ENCODE results near the gene TMEM201. TPM values are rescaled to one million over a fixed set of nuclear protein-coding genes. Genes with fewer than 3 reads are reported as not detected.
A peak's percentile ranks its signal among the peaks of the same experiment; 100 is the strongest.

Gene TMEM201
- total and polyA plus RNA-seq, 2 of the 13 experiments (the other 11 are each of a cell fraction or from before 2014, with no cell fraction given), result 1.5 to 8.2 TPM

GRCh38 chr1:9539165-9539828, 49.4 kb upstream of the TMEM201 start, which contains the start of gene SLC25A33 (continued):
- TF ChIP-seq ZBTB14 (CRISPR knock-in tag; IDR thresholded peaks at IDR 0.05) (peak; percentile 70), CEBPB (IDR thresholded peaks at IDR 0.05; ENCODE audit: borderline replicate concordance, low read depth, low read length) (peak; percentile 89), ZKSCAN8 (CRISPR knock-in tag; IDR thresholded peaks at IDR 0.05; ENCODE audit: borderline replicate concordance) (no peak), AGO1 (IDR thresholded peaks at IDR 0.05; ENCODE audit: low read depth, low read length, poor library complexity, severe bottlenecking) (peak; percentile 11), ZNF530 (CRISPR knock-in tag; IDR thresholded peaks at IDR 0.05; ENCODE audit: low read depth) (no peak), ZNF891 (CRISPR knock-in tag; IDR thresholded peaks at IDR 0.05) (0 out of 2 replicates have a peak, but pooled peaks have one; percentile 21), NR0B2 (CRISPR knock-in tag; IDR thresholded peaks at IDR 0.05) (peak; percentile 77; the same call in 1 of the 2 replicates), ZNF564 (CRISPR knock-in tag; IDR thresholded peaks at IDR 0.05) (0 out of 2 replicates have a peak, but pooled peaks have one; percentile 18), ERF (CRISPR knock-in tag; IDR thresholded peaks at IDR 0.05) (peak; percentile 83), NFATC3 (CRISPR knock-in tag; IDR thresholded peaks at IDR 0.05) (no peak), ZNF7 (CRISPR knock-in tag; IDR thresholded peaks at IDR 0.05) (no peak), PBX2 (CRISPR knock-in tag; IDR thresholded peaks at IDR 0.05) (0 out of 2 replicates have a peak, but pooled peaks have one; percentile 9), CREM (IDR thresholded peaks at IDR 0.05) (peak; percentile 57), CREM (CRISPR knock-in tag; IDR thresholded peaks at IDR 0.05) (no peak), SP1 (IDR thresholded peaks at IDR 0.05) (no peak), SP1 (CRISPR knock-in tag; IDR thresholded peaks at IDR 0.05) (peak; percentile 97), ZNF792 (CRISPR knock-in tag; IDR thresholded peaks at IDR 0.05) (0 out of 2 replicates have a peak, but pooled peaks have one; percentile 57), ARID5B (CRISPR knock-in tag; IDR thresholded peaks at IDR 0.05) (peak; percentile 36; the same call in 1 of the 2 replicates), MXI1 (IDR thresholded peaks at IDR 0.05; ENCODE audit: borderline replicate concordance, low read depth, low read length) (peak; percentile 84; the same call in 2 of the 3 replicates), NCOA2 (CRISPR knock-in tag; IDR thresholded peaks at IDR 0.05) (peak; percentile 22; the same call in 1 of the 2 replicates), JDP2 (CRISPR knock-in tag; IDR thresholded peaks at IDR 0.05; ENCODE audit: borderline replicate concordance) (peak; percentile 63; the same call in 1 of the 2 replicates), BORCS8-MEF2B (CRISPR knock-in tag; IDR thresholded peaks at IDR 0.05) (peak; percentile 20; the same call in 1 of the 2 replicates), ZSCAN25 (CRISPR knock-in tag; IDR thresholded peaks at IDR 0.05) (no peak; the same call in 1 of the 2 replicates), AKAP8 (CRISPR knock-in tag; IDR thresholded peaks at IDR 0.05) (peak; percentile 54; the same call in 1 of the 2 replicates), ZNF205 (CRISPR knock-in tag; IDR thresholded peaks at IDR 0.05) (peak; percentile 40; the same call in 1 of the 2 replicates), MED8 (CRISPR knock-in tag; IDR thresholded peaks at IDR 0.05; ENCODE audit: insufficient replicate concordance) (peak; percentile 46)
